HEK293 (cell line): ENCODE data around the gene ADAMTS16.

Experiments used
- CTCF ChIA-PET: fragments of 350-600 bp; formaldehyde crosslinking; extraction: SDS; loops from one replicate; lab custom pipeline; 2021; ENCODE audit warnings: antibody characterized with exemption; lab: Yijun Ruan, JAX
- POLR2A ChIA-PET: fragments of 300-600 bp; formaldehyde crosslinking; extraction: SDS; loops from one replicate; lab custom pipeline; 2020; ENCODE audit warnings: antibody characterized with exemption, inconsistent platforms; lab: Yijun Ruan, JAX
- H3K27ac ChIP-seq: fragments of 200-500 bp; sonication (Bioruptor generic); 2 replicates; pipeline ENCODE4 v1.5.1; 2014; ENCODE audit warnings: low read depth, low read length, control low read depth, inconsistent platforms; ENCODE audit errors: extremely low read depth
- H3K36me3 ChIP-seq, 2 experiments: fragments of 200-500 bp in 1 of 2; sonication (Bioruptor generic) in 1 of 2; 1 replicate in 1 of 2; 2 replicates in 1 of 2; pipeline ENCODE4 v1.5.1; 2014 to 2017; ENCODE audit warnings: inconsistent platforms in 2 of 2, low read length in 2 of 2; ENCODE audit not compliant: control insufficient read depth in 2 of 2, insufficient read depth in 1 of 2
- H3K4me1 ChIP-seq: fragments of 200-500 bp; sonication (Bioruptor generic); 2 replicates; pipeline ENCODE4 v1.5.1; 2014; ENCODE audit warnings: mild to moderate bottlenecking, low read length, inconsistent platforms; ENCODE audit not compliant: control insufficient read depth, insufficient read depth
- H3K4me3 ChIP-seq: 2 replicates; pipeline ENCODE4 v1.5.1; 2011; ENCODE audit warnings: low read depth, mild to moderate bottlenecking, control low read depth, low read length, moderate library complexity
- H3K9me3 ChIP-seq: fragments of 200-500 bp; sonication (Bioruptor generic); 2 replicates; pipeline ENCODE4 v1.5.1; 2014; ENCODE audit warnings: low read depth, low read length, inconsistent platforms; ENCODE audit not compliant: control insufficient read depth, insufficient read depth
- FEZF1 ChIP-seq: fragments of 450-650 bp; formaldehyde crosslinking; IDR thresholded peaks from 2 replicates; pipeline ENCODE4 v1.5.1; 2016; ENCODE audit warnings: missing biosample characterization, missing genetic modification characterization
- GFI1B ChIP-seq: fragments of 450-650 bp; formaldehyde crosslinking; IDR thresholded peaks from 2 replicates; pipeline ENCODE4 v1.5.1; 2016; ENCODE audit warnings: missing biosample characterization, missing genetic modification characterization
- OSR2 ChIP-seq: fragments of 450-650 bp; formaldehyde crosslinking; IDR thresholded peaks from 2 replicates; pipeline ENCODE4 v1.5.1; 2016; ENCODE audit warnings: missing biosample characterization, missing genetic modification characterization
- RBAK ChIP-seq: fragments of 450-650 bp; formaldehyde crosslinking; IDR thresholded peaks from 2 replicates; pipeline ENCODE4 v1.5.1; 2016; ENCODE audit warnings: missing biosample characterization, missing genetic modification characterization
- SCRT1 ChIP-seq: fragments of 450-650 bp; formaldehyde crosslinking; IDR thresholded peaks from 2 replicates; pipeline ENCODE4 v1.5.1; 2016; ENCODE audit warnings: missing biosample characterization, missing genetic modification characterization, borderline replicate concordance
- ZBTB48 ChIP-seq: fragments of 450-650 bp; formaldehyde crosslinking; IDR thresholded peaks from 2 replicates; pipeline ENCODE4 v1.5.1; 2016; ENCODE audit warnings: missing biosample characterization, missing genetic modification characterization
- ZFP69B ChIP-seq: fragments of 450-650 bp; formaldehyde crosslinking; IDR thresholded peaks from 2 replicates; pipeline ENCODE4 v1.5.1; 2016; ENCODE audit warnings: missing biosample characterization, missing genetic modification characterization
- ZNF121 ChIP-seq: fragments of 450-650 bp; formaldehyde crosslinking; IDR thresholded peaks from 2 replicates; pipeline ENCODE4 v1.5.1; 2016; ENCODE audit warnings: missing biosample characterization, missing genetic modification characterization
- ZNF138 ChIP-seq: fragments of 450-650 bp; formaldehyde crosslinking; IDR thresholded peaks from 2 replicates; pipeline ENCODE4 v1.5.1; 2016; ENCODE audit warnings: missing biosample characterization, missing genetic modification characterization, borderline replicate concordance
- ZNF26 ChIP-seq: fragments of 450-650 bp; formaldehyde crosslinking; IDR thresholded peaks from 2 replicates; pipeline ENCODE4 v1.5.1; 2016; ENCODE audit warnings: missing biosample characterization, missing genetic modification characterization
- ZNF302 ChIP-seq: fragments of 450-650 bp; formaldehyde crosslinking; IDR thresholded peaks from 2 replicates; pipeline ENCODE4 v1.5.1; 2016; ENCODE audit warnings: missing biosample characterization, missing genetic modification characterization, low read depth
- ZNF335 ChIP-seq: fragments of 450-650 bp; formaldehyde crosslinking; conservative IDR thresholded peaks from 2 replicates; pipeline ENCODE4 v1.5.1; 2016; ENCODE audit warnings: missing biosample characterization, missing genetic modification characterization
- ZNF366 ChIP-seq: fragments of 450-650 bp; formaldehyde crosslinking; conservative IDR thresholded peaks from 2 replicates; pipeline ENCODE4 v1.5.1; 2016; ENCODE audit warnings: missing biosample characterization, missing genetic modification characterization
- ZNF391 ChIP-seq: fragments of 450-650 bp; formaldehyde crosslinking; IDR thresholded peaks from 2 replicates; pipeline ENCODE4 v1.5.1; 2016; ENCODE audit warnings: low read depth, missing biosample characterization, missing genetic modification characterization, borderline replicate concordance
- ZNF513 ChIP-seq: fragments of 450-650 bp; IDR thresholded peaks from 2 replicates; pipeline ENCODE4 v1.5.1; 2018; ENCODE audit warnings: missing biosample characterization, missing genetic modification characterization
- ZNF548 ChIP-seq: fragments of 450-650 bp; formaldehyde crosslinking; IDR thresholded peaks from 2 replicates; pipeline ENCODE4 v1.5.1; 2016; ENCODE audit warnings: missing biosample characterization, missing genetic modification characterization
- ZNF560 ChIP-seq: fragments of 450-650 bp; formaldehyde crosslinking; IDR thresholded peaks from 2 replicates; pipeline ENCODE4 v1.5.1; 2017; ENCODE audit warnings: missing biosample characterization, missing genetic modification characterization, borderline replicate concordance
- ZNF621 ChIP-seq: fragments of 450-650 bp; formaldehyde crosslinking; IDR thresholded peaks from 2 replicates; pipeline ENCODE4 v1.5.1; 2017; ENCODE audit warnings: missing biosample characterization, missing genetic modification characterization
- ZNF670 ChIP-seq: fragments of 450-650 bp; formaldehyde crosslinking; IDR thresholded peaks from 2 replicates; pipeline ENCODE4 v1.5.1; 2016; ENCODE audit warnings: missing biosample characterization, missing genetic modification characterization, low read depth
- ZNF777 ChIP-seq: fragments of 450-650 bp; formaldehyde crosslinking; IDR thresholded peaks from 2 replicates; pipeline ENCODE4 v1.5.1; 2017; ENCODE audit warnings: missing biosample characterization, missing genetic modification characterization, borderline replicate concordance
- ZNF785 ChIP-seq: fragments of 450-650 bp; formaldehyde crosslinking; IDR thresholded peaks from 2 replicates; pipeline ENCODE4 v1.5.1; 2016; ENCODE audit warnings: missing biosample characterization, missing genetic modification characterization
- ZNF837 ChIP-seq: fragments of 450-650 bp; formaldehyde crosslinking; IDR thresholded peaks from 2 replicates; pipeline ENCODE4 v1.5.1; 2016; ENCODE audit warnings: missing biosample characterization, missing genetic modification characterization
- ZSCAN16 ChIP-seq: fragments of 450-650 bp; formaldehyde crosslinking; IDR thresholded peaks from 2 replicates; pipeline ENCODE4 v1.5.1; 2016; ENCODE audit warnings: missing biosample characterization, missing genetic modification characterization
- ZSCAN5A ChIP-seq: fragments of 450-650 bp; formaldehyde crosslinking; IDR thresholded peaks from 2 replicates; pipeline ENCODE4 v1.5.1; 2016; ENCODE audit warnings: missing biosample characterization, missing genetic modification characterization

ADAMTS16 gene

GRCh38 chr5:5287419-5287818 is 147.3 kb downstream of the ADAMTS16 start:
- no peaks in the 10 kb centered on the region for H3K4me1 ChIP-seq
- no peaks in the 10 kb centered on the region for H3K36me3 ChIP-seq
- TF ChIP-seq ZNF302 (tag by site-specific recombination) (no peak), ZBTB48 (tag by site-specific recombination) (no peak), ZNF837 (no peak), ZFP69B (tag by site-specific recombination) (no peak)
- ChIA-PET POLR2A (no interaction called here), CTCF (interaction anchor here (0.6 to 2.0 kb wide), 3 partner anchors 9 to 405 kb away, joined by 3 to 5 read pairs (median 3); no protein-coding TSS in a partner anchor)
- no peak overlapping the region for H3K27ac ChIP-seq
- no peak overlapping the region for H3K4me3 ChIP-seq
- no peaks in the 10 kb centered on the region; the same call in 1 of the 2 replicates for H3K9me3 ChIP-seq

- POLR2A ChIA-PET, result no interaction called here
- Histone ChIP-seq H3K27ac (no peak overlapping the region), H3K4me3 (no peak overlapping the region), H3K9me3 (no peaks in the 10 kb centered on the region; the same call in 1 of the 2 replicates), H3K4me1 (no peaks in the 10 kb centered on the region), H3K36me3 (no peaks in the 10 kb centered on the region)
- TF ChIP-seq ZNF366 (tag by site-specific recombination) (no peak), ZNF26 (tag by site-specific recombination) (no peak), SCRT1 (tag by site-specific recombination) (no peak), GFI1B (tag by site-specific recombination) (no peak), ZSCAN5A (tag by site-specific recombination) (no peak), ZNF670 (no peak), ZNF391 (tag by site-specific recombination) (no peak), ZNF121 (tag by site-specific recombination) (no peak), ZNF621 (tag by site-specific recombination) (no peak), FEZF1 (tag by site-specific recombination) (no peak), OSR2 (tag by site-specific recombination) (no peak), ZNF777 (tag by site-specific recombination) (no peak), ZNF335 (tag by site-specific recombination) (no peak), ZNF513 (tag by site-specific recombination) (no peak), ZNF785 (tag by site-specific recombination) (no peak), ZNF560 (tag by site-specific recombination) (no peak), ZNF548 (tag by site-specific recombination) (no peak), RBAK (tag by site-specific recombination) (no peak), ZNF138 (tag by site-specific recombination) (no peak), ZSCAN16 (no peak)
- CTCF ChIA-PET, result interaction anchor here (0.6 to 1.2 kb wide), 3 partner anchors 13 to 90 kb away, joined by 3 to 5 read pairs (median 3); no protein-coding TSS in a partner anchor
These were observed 148.1 kb downstream of the ADAMTS16 start for GRCh38 chr5:5288201-5288600.
